Endothelial cell of umbilical vein (primary cell): ENCODE data around the gene GOLGA1. TPM values are rescaled to one million over a fixed set of nuclear protein-coding genes. Genes with fewer than 3 reads are reported as not detected.

Experiments
- BruUV-seq: library from RNA; stranded (reverse); fragments of 400-500 nt; replicated peaks from 2 replicates; lab custom pipeline; 2021; lab: Mats Ljungman, UMichigan
- CTCF ChIA-PET: fragments of 300-600, 350-600 bp; sonication (Branson Sonifier 250); formaldehyde crosslinking; loops from one replicate; lab custom pipeline; 2021; ENCODE audit warnings: antibody characterized with exemption, inconsistent platforms; lab: Charles Lee
- POLR2A ChIA-PET: fragments of 300-600, 350-600 bp; sonication (Branson Sonifier 250); formaldehyde crosslinking; loops from one replicate; lab custom pipeline; 2021; ENCODE audit warnings: antibody characterized with exemption, inconsistent platforms; lab: Charles Lee
- DNase-seq: peaks from one replicate; pipeline ENCODE4 v3.0.0-alpha.2; 2011; ENCODE audit warnings: low read depth, low spot score
- FAIRE-seq: peaks from 2 replicates; lab custom pipeline; 2011; peaks lifted over from hg19 to GRCh38; lab: Jason Lieb, UNC
- H2AFZ ChIP-seq: 2 replicates; pipeline ENCODE4 v1.6.0; 2012; ENCODE audit warnings: low read depth, low read length, control low read depth, inconsistent platforms
- H3K27ac ChIP-seq: 2 replicates; pipeline ENCODE4 v1.5.1; 2011; ENCODE audit warnings: low read depth, mild to moderate bottlenecking, control low read depth, low read length, moderate library complexity; ENCODE audit not compliant: insufficient read depth
- H3K27me3 ChIP-seq, 2 experiments: 2 replicates each; pipeline versions ENCODE4 v1.6.0 to v1.6.1; 2011; ENCODE audit warnings: low read length in 2 of 2, mixed read lengths in 1 of 2; ENCODE audit not compliant: control insufficient read depth in 2 of 2, insufficient read depth in 2 of 2
- H3K36me3 ChIP-seq, 2 experiments: 2 replicates in 1 of 2; 3 replicates in 1 of 2; pipeline ENCODE4 v1.5.1; 2011; ENCODE audit warnings: low read length in 2 of 2, mild to moderate bottlenecking in 1 of 2, moderate library complexity in 1 of 2; ENCODE audit not compliant: control insufficient read depth in 2 of 2, insufficient read depth in 2 of 2; ENCODE audit errors: extremely low read depth in 1 of 2
- H3K4me1 ChIP-seq: 3 replicates; pipeline ENCODE4 v1.5.1; 2011; ENCODE audit warnings: mild to moderate bottlenecking, low read length; ENCODE audit not compliant: control insufficient read depth, insufficient read depth; ENCODE audit errors: extremely low read depth
- H3K4me2 ChIP-seq: 2 replicates; pipeline ENCODE4 v1.6.1; 2011; ENCODE audit warnings: low read length, control low read depth, mixed read lengths; ENCODE audit not compliant: insufficient read depth
- H3K4me3 ChIP-seq, 3 experiments: fragments of 200-600 bp in 1 of 3; sonication (generic), shearing (Covaris generic) in 1 of 3; replicated peaks in 1 of 3; 2 replicates each; pipeline ENCODE4 v1.5.1; 2011 to 2016; ENCODE audit warnings: control low read depth in 3 of 3, low read length in 3 of 3, mild to moderate bottlenecking in 2 of 3, inconsistent platforms in 1 of 3, low read depth in 1 of 3, moderate library complexity in 1 of 3; ENCODE audit not compliant: insufficient read depth in 1 of 3
- H3K79me2 ChIP-seq: 2 replicates; pipeline ENCODE4 v1.6.0; 2012; ENCODE audit warnings: low read length, inconsistent platforms; ENCODE audit not compliant: control insufficient read depth, insufficient read depth
- H3K9ac ChIP-seq: replicated peaks from 2 replicates; pipeline ENCODE3; 2011; ENCODE audit warnings: low read length, control low read depth; ENCODE audit not compliant: insufficient read depth; ENCODE audit errors: extremely low read depth
- H3K9me1 ChIP-seq: replicated peaks from 3 replicates; pipeline ENCODE4 v1.6.0; 2011; ENCODE audit warnings: mild to moderate bottlenecking, low read length; ENCODE audit not compliant: control insufficient read depth, insufficient read depth; ENCODE audit errors: extremely low read depth
- H3K9me3 ChIP-seq: replicated peaks from 2 replicates; pipeline ENCODE4 v1.5.1; 2012; ENCODE audit warnings: low read length, inconsistent platforms; ENCODE audit not compliant: control insufficient read depth, insufficient read depth
- H4K20me1 ChIP-seq: replicated peaks from 2 replicates; pipeline ENCODE3; 2011; ENCODE audit warnings: mild to moderate bottlenecking, low read length; ENCODE audit not compliant: control insufficient read depth, insufficient read depth; ENCODE audit errors: extremely low read depth
- CTCF ChIP-seq, 2 donors: IDR thresholded peaks; 1 replicate in 1 of 2; 2 replicates in 1 of 2; pipeline ENCODE4 v1.5.1; 2011; ENCODE audit warnings: low read length in 2 of 2, mild to moderate bottlenecking in 2 of 2, moderate library complexity in 2 of 2, control low read depth in 1 of 2, inconsistent platforms in 1 of 2, low read depth in 1 of 2; ENCODE audit not compliant: insufficient read depth in 1 of 2; ENCODE audit errors: extremely low read depth in 1 of 2
- EZH2 ChIP-seq: IDR thresholded peaks from 2 replicates; pipeline ENCODE4 v1.6.1; 2012; ENCODE audit warnings: borderline replicate concordance, low read depth, mild to moderate bottlenecking, moderate library complexity, low read length, inconsistent platforms; ENCODE audit not compliant: severe bottlenecking
- FOS ChIP-seq: IDR thresholded peaks from 2 replicates; pipeline ENCODE4 v1.6.1; 2011; ENCODE audit warnings: mild to moderate bottlenecking, low read length, moderate library complexity, borderline replicate concordance; ENCODE audit not compliant: insufficient read depth
- GATA2 ChIP-seq: IDR thresholded peaks from 2 replicates; pipeline ENCODE4 v1.7.0; 2011; ENCODE audit warnings: low read depth, mild to moderate bottlenecking, moderate library complexity, mixed read lengths, low read length; ENCODE audit not compliant: insufficient read length, insufficient read depth
- JUN ChIP-seq: IDR thresholded peaks from 2 replicates; pipeline ENCODE4 v1.6.1; 2011; ENCODE audit warnings: borderline replicate concordance, low read depth; ENCODE audit not compliant: insufficient read length, insufficient read depth
- MYC ChIP-seq: IDR thresholded peaks from one replicate; pipeline ENCODE4 v1.6.1; 2011; ENCODE audit warnings: mild to moderate bottlenecking, low read depth, low read length
- POLR2A ChIP-seq: IDR thresholded peaks from 2 replicates; pipeline ENCODE4 v1.6.1; 2012; ENCODE audit warnings: low read depth, mild to moderate bottlenecking, control low read depth, low read length
- POLR2AphosphoS5 ChIP-seq: IDR thresholded peaks from 2 replicates; pipeline ENCODE4 v1.6.1; 2012; ENCODE audit warnings: low read depth, mild to moderate bottlenecking, control low read depth, low read length, moderate library complexity; ENCODE audit not compliant: insufficient read depth
- dilution Hi-C: fragments of 300-500 bp; cut with MboI; formaldehyde crosslinking; loops from one replicate; pipeline ENCODE4 v1.15.0; 2019; ENCODE audit warnings: low sequenced_read_pairs; ENCODE audit not compliant: extremely low pct_ligation_motif_present
- intact Hi-C: fragments of 100-400 bp; cut with micrococcal nuclease; formaldehyde crosslinking; loops from one replicate; pipeline ENCODE4 v1.10.0; 2022
- polyA plus RNA-seq, 4 experiments: library from polyadenylated mRNA; depleted of rRNA in 3 of 4; stranded (reverse) in 3 of 4; unstranded in 1 of 4; fragments of >200 nt; gene quantifications; 2 replicates each; pipeline versions ENCODE4 v1.2.1 to v1.2.3, GENCODE V29; 2011 to 2012; ENCODE audit warnings: missing spikeins in 1 of 4
- total RNA-seq: library from RNA; stranded (reverse); gene quantifications from 2 replicates; pipeline ENCODE4 v1.2.3, GENCODE V29; 2021
- TF ChIP-seq, protein P1 (sequence below): IDR thresholded peaks from 2 replicates; pipeline ENCODE4 v1.6.1; 2011; ENCODE audit not compliant: insufficient read depth, insufficient read length

The GOLGA1 gene
- total and polyA plus RNA-seq, 2 donors (not counting 3 experiments of a cell fraction or from before 2014, with no cell fraction given): 13.1 to 19.9 TPM

DNA sequence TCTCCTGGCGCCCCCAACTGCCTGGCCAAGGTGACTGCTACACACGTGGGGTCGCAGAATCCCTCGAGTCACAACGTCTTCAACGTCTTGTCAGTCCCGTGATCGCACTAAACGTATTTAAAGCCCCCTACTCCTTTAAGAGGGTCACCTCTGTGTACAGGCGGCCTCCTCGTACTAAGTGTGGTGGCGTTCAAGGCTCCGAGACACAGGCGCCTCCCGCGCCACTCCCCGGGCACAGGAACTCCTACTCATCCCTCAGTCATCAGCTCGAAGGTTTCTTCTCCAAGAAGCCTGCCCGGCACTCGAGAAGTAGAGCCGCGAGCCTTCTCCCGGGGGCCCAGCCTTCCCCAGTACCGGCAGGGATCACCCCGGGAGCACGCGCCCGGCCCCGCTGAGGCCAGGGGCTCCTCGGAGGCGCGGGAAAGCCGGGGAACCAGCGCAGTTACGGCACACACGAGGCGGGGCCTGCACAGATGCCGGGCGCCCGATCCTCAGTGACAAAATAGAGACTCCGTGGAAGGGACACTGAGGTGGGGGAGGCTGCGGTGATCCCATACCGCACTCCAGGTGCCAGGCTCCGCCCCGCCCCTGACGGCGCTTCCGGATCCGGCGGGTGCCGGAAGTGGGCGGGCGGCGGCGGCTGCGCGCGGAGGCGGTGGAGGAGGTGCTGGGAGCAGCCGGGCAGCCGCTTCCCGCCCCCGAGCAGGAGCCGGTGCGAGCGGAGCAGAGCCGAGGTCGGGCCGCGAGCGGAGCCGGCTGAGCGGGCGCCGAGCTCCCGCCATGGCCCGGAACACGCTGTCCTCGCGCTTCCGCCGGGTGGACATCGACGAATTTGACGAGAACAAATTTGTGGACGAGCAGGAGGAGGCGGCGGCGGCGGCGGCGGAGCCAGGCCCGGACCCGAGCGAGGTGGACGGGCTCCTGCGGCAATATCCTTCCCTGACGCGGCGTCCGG is 72.1 kb downstream of the GOLGA1 start:
- H2AFZ ChIP-seq: peak overlapping the region; percentile 35
- dilution Hi-C loops: no loop called here
- H3K36me3 ChIP-seq: peaks cover 4 to 5% of the 10 kb centered on the region in 2 experiments
- intact Hi-C loops: loop anchor here (1.0 kb wide), 2 partner anchors 73 to 506 kb away; partner anchors contain the start of gene GOLGA1
- POLR2A ChIA-PET: no interaction called here
- H3K9me3 ChIP-seq: no peaks in the 10 kb centered on the region
- H3K4me1 ChIP-seq: peaks cover 35% of the 10 kb centered on the region
- TF ChIP-seq, protein P1, sequence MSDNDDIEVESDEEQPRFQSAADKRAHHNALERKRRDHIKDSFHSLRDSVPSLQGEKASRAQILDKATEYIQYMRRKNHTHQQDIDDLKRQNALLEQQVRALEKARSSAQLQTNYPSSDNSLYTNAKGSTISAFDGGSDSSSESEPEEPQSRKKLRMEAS: no peak
- TF ChIP-seq MYC: peak; percentile 50
- peak; percentile 9 for TF ChIP-seq FOS
- no peak for TF ChIP-seq JUN
- no peak for TF ChIP-seq EZH2
- TF ChIP-seq CTCF (IDR thresholded peaks at IDR 0.05; ENCODE audit: extremely low read depth in 1 of 2, insufficient read depth in 1 of 2, low read depth in 1 of 2, low read length in 2 of 2): no peak
- TF ChIP-seq GATA2: no peak
- peak; percentile 94 for TF ChIP-seq POLR2AphosphoS5
- peak; percentile 92 for TF ChIP-seq POLR2A
- H3K9ac ChIP-seq: peak overlapping the region; percentile 91
- H3K4me3 ChIP-seq: peak overlapping the region; percentile 31 to 97 (median 79)
- H3K27ac ChIP-seq: peak overlapping the region; percentile 75
- DNase-seq (peak; percentile 82), FAIRE-seq (peak; percentile 83)
- BruUV-seq: TSS peak; percentile 86
- peak overlapping the region; percentile 81 for H3K4me2 ChIP-seq
- no peaks in the 10 kb centered on the region for H3K27me3 ChIP-seq
- peaks cover 57% of the 10 kb centered on the region for H3K79me2 ChIP-seq
- CTCF ChIA-PET: interaction anchor here (4.1 kb wide), 1 partner anchor 16 kb away, joined by 15 read pairs; the partner anchor contains the start of gene WDR38
- H4K20me1 ChIP-seq: peaks cover 7% of the 10 kb centered on the region
- H3K9me1 ChIP-seq: no peaks in the 10 kb centered on the region
